HG03565 (cell line): ENCODE results near the gene MMP21.

Experiments used
- ATAC-seq: cut with Tn5 transposase; IDR thresholded peaks from one replicate; pipeline ENCODE4 v1.9.1; 2021; ENCODE audit warnings: mild to moderate bottlenecking, moderate library complexity; ENCODE audit not compliant: unreplicated experiment

Gene MMP21

DNA sequence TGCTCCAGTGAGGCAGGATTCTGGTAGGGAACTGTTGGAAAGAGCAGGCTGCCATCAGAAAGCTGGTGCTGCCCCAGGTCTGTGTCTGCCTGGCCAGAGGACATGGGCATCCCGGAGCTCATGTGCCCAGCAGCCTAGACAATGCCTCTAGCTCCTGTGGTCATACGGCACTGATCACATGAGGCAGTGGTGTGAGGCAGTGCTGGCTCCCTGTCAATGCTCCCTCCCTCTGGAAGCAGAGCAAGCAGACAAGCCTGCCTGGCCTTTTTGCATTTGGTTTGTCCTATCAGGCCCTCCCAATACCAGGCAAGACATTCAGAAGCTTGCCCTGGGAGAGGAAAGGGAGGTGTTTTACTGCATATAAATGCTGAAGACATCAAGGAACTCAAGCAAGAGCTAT lies 19.5 kb upstream of the MMP21 start:
- ATAC-seq: no peak

DNA sequence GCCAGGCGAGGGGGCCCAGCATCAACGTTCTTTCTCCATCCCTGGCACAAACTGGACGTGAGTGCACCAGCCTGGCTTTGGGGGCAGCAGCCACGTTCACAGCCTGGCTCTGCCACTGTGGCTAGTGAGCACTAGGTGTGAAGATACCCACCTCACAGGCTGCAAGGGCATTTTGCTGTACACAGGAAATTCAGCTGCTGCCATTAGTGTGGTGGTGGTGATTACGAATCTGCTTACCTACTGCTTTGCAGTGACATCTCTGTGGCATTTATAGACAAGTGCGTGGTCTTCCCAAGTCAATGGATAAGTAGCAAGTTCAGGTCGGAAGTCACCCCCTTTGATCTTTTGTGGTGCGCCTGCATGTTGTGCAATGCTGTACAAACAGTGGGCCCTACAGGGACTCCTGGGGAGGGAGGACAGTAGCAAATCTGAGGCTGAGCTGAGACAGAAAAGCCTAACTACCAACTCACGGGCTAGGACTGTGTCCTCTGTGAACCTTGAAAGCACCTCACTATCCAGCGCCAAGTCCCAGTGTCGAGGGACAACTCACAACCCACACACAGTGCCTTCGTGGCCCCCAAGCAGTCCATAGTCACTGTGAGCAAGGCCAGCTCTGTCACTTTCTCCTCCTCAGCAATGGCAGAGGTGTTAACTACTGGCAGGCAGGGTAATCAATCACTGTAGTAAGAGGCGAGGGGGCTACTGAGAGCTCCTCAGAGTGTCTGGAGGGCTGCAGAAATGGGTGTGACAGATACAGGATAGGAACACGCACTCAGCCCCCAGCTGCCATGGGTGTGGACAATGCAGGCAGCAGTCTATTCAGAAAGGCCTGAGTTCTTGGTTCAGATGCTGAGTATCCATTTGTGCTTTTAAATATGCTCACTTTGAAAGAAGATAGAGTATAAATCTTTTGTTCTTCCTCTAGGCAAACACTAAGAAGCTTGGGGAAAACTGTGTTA lies 17.0 kb upstream of the MMP21 start:
- ATAC-seq: no peak

DNA sequence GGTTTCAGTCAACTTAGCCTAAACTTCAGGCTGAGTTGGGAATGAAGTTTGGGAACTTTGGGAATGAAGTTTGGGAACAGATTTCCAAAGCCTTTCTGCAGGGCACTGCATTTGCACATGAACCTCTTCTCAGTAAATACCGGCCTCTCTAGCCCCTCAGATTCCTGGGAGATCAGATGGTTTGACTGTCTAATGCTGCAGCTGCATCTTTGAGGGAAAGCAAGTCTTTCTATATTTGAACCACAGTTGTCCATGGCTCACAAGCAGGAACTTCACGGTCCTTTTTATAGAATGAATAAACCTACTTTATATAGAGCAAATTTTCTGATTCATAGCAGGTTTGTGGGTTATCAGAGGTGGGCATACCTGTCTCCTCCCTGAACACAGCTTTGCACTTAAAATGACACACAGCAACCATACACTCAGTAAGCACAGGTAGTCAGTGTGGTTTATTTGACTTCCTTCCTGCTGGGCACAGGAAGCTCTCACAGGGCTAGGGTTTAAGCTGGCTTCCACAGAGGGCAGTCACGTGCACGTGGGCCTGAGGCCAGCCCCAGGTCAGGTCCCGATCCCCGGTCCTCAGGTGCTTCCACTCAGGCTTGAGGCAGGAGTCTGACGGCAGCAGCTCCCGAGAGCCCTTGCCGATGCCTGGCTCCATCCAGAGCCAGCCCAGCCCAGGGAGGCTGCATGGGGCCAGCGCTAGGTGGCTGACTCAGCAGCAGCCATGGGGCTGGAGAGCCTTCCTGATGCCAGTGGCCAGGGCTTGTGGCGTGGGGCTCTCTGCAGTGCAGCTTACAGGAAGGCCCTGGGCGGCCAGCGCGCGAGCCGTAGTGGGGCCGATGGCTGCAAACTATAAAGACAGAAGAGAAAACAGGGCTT lies 12.8 kb upstream of the MMP21 start:
- no peak for ATAC-seq

DNA sequence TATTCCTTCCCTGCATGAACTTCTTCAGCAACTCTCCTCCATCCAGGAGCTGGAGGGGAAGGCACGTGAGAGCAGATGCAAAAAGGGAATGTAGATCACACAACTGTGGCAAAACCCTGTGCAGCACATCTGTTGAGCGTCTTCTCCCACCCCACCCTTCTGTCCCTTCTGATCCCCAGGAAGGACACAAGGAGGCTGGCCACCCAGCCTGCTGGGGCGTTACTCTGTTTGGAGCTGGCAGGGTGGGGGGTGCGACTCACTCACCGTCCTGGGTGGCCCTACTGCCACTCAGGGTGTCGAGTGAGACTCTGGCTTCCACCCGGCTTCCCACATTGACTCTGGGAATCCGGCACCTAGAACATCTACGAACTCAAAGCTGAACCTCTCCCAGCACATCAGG lies 10.2 kb upstream of the MMP21 start:
- no peak for ATAC-seq

DNA sequence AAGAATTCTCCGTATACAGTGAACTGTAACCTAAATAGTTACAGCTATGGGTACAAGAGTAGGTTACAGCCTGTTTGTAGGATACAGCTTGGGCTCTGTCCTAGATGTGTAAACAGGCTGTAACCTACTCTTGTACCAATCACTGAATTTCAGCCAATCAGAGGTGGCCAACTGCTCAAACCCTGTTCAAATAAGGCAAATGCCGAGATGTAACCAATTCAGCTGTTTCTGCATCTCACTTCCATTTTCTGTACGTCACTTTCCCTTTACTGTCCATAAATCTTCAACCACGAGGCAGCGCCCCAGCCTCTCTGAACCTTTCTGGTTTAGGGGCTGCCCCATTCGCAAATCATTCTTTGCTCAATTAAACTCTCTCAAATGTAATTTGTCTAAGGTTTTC lies 8.3 kb upstream of the MMP21 start:
- peak; percentile 73 for ATAC-seq

DNA sequence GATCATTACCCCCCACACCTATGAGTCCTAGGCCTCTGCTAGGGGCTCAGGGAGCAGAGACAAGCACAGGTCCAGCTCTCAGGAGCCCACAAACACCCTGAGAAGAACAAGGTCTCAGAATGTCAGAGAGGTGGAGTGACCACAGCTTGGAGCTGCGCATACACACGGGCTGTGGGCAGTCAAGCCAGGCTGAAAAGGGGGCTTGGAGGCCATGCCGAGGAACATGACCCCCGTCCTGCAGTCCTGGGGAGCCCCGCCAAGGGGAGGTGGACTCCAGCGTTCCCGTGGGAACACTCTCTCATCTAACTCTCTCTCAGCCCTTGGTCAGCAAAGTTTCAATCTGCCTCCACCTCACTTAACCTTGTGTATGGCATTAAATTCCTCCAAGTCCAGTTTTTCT lies 7.8 kb upstream of the MMP21 start:
- no peak for ATAC-seq

DNA sequence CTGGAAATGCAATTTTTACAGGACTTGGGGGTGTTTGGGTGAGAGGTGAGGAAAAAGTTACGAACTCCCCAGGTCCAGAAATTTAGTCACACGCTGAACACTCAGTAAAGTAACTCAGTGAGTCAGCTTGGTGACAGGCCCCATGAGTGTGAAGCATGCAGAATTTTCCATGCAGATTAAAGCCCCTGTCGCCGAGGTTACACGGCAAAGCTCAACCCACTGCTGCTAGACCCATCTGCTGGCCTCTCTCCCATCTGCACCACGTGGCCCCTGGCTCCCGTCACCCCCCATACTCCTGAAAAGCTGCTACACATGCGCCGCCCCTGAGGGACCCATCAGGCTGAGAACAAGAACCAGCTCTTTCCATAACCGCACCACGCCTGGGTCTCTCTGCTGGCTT lies 7.0 kb upstream of the MMP21 start:
- no peak for ATAC-seq

DNA sequence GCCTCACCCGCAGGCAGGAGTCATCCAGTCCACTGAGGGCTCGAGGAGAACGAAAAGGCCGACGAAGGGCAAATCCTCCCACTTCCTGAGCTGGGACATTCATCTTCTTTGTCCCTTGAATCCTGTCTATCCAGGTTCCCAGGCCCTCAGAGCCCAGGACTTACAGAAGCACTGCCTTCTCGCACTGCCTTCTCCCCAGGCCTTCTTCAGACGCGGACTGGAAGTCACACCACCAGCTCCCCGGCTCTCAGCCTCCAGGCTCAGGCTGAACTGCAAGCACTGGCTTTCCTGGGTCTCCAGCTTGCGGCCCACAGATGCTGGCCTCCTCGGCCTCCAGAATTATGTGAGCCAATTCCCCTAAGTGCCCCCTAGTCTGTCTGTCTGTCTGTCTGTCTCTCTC lies 6.4 kb upstream of the MMP21 start:
- ATAC-seq: no peak

DNA sequence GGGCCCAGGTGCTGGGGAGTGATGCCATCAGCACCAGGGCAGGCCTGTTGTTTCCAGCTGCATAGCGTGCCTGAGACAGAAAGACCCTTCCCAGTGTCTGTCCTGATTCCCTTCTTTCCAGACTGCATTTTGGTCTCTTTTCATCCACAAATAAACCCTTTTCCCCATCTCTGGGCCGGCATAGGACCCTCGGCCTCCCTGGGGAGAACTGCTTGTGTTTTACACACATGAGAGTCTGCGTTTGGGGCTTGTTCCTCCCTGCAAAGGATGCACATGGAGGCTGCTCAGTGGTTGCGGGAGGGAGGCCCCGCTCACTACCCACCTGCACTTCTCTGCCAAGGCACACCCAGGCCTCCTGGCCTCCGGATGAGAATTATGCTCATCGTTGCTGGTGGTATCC lies 5.8 kb upstream of the MMP21 start:
- no peak for ATAC-seq

DNA sequence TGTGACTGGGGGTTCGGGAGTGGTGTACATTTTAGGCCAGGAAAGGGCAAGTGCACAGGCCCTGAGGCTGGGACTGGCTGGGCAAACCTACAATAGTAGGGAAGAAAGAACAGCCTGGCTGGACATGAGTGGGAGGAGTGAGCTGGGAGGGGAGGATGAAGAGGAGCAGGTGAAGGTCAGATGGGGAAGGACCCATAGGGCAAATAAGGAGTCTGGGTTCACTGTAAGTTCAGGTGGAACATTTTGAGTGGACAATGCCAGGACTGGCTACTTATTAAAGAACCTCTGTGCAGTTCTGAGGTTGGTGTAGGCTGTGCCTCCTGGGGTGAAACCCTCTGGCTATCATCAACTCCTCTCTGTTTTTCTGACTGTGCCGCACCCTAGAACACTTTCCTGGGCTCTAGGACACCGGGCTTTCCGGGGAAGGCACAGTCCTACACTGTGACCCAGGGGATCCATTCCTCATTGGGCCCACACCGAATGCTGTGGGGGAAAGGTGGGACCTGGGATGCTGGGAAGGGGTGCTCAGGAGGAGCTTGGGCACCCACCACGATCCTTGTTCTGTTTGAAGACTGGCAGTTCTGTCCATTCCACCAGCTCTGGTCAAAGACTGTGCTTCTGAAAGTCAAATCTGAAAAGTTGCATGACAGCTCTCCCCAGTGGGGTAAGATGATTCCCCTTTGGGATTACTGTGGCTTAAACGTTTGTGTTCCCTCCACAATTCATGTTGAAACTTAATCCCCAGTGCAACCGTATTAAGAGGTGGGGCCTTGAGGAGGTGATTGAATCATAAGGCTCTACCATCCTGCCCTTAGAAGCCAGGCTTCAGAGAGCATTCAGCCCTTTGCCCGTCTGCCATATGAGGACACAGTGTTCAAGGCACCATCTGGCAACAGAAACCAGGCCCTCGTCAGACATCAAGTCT lies 4.0 kb upstream of the MMP21 start:
- ATAC-seq: no peak

DNA sequence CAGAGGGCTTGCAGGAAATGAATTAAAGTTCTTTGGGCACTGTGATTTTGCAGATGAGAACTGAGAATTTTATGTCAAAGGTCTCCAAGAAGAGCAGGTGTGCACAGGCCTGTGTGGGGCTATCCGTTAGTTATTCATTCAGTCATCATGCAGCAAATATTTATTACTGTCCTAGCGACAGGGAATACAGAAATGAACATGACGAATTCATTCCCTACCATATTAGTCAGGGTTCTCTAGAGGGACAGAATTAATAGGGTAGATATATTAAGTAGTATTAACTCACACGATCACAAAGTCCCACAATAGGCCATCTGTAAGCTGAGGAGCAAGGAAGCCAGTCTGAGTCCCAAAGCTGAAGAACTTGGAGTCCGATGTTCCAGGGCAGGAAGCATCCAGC lies 2.9 kb upstream of the MMP21 start:
- no peak for ATAC-seq

DNA sequence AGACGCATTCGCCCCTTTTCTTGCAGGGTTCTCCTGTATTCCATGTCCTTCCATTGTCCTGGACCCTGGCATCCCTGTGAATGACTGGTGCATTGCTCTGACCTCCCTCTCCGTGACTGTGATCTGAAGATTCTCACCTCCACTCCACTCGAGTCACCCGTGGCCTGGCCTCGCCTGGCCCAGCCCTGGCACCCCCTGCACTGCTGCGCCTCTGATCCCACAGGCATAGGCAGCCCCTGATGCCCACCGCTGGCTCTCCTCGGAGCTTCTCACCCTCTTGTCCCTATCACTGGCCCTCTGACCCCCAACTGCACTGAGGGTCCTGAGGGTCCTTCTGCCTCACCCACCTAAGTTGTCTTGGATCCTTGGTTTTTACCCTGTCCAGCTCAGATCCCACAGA lies 2.2 kb upstream of the MMP21 start:
- ATAC-seq: no peak

DNA sequence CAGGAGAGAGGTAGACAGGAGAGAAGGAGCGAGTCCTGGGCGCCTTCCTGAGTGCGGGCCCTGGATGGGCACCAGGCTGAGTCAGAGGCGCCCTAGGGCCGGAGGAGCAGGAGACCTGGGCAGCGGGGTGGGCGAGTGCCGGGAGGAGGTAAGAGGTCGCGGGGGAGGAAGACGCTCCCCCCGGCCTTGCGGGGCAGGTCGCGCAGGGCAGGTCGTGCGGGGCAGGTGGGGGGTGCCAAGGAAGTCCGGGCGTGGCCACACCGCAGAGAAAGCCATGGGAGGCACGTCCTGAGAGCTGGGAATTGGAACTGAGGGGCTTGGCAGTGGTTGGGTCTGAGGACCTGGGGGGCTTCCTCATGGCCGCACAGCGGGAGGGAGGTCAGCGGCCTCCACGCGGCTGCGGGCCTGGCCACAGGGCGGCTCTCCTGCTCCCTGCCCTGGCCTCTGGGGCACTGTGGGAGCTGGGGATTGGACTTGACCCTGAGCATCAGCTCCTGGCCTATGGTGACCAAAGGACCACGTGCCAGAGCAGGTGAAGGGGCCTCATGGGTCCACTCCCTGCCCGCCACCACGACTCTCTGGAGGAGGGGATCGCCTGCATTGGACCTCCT lies 935 bp downstream of the MMP21 start:
- no peak for ATAC-seq

DNA sequence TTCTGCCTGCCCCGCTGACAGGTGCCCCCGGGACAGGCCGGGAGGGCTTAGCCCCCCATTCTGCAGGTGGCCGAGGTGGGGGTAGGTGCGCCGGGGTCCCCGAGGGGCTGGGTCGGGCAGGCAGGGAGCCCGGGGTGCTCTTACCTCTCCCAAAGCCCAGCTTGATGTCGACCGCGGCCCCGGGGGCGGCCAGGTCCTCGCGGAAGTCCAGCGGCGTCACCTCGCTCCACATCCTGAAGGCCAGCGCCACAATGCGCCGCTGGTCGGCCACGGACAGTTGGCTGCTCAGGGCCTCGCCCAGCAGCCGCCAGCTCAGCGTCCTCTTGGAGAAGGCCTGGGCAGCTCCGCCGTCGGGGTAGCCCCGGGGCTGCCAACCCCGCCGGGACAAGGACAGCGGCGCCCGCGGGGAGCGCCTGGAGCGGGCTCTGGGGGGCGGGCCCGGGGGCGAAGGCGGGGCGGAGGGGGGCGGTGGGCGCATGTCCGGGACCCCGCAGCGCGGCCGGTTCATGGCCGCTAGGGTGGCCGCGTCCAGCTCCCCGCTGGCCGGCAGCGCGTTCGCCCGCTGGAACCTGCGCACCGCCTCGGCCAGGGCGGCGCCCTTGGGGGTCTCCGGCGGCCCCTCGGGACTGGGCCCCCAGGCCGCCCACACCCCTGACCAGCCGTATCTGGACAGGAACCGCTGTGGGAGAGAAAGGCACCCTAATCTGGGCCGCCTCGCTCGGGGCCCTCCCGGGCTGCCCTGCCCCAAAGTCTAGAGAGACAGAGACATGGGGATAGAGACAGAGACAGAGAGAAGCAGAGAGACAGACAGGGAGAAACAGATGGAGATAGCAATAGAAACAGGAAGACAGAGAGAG lies 1.7 kb downstream of the MMP21 start:
- no peak for ATAC-seq

DNA sequence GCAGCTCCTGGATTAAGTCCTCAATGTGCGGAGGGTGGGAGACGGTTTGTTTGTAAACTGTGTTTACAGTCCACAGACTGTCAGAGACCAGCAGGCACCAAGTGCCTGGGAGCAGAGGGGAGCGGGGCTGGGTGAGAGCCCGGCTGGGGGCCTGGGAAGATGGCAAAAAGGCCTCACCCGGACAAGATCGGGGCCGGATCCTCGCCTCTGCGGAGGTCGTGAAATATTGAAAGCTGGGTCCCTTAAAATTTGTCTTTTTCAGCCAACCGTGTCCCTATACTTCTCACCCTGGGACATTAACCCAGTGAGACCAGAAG lies 2.8 kb downstream of the MMP21 start:
- no peak for ATAC-seq

DNA sequence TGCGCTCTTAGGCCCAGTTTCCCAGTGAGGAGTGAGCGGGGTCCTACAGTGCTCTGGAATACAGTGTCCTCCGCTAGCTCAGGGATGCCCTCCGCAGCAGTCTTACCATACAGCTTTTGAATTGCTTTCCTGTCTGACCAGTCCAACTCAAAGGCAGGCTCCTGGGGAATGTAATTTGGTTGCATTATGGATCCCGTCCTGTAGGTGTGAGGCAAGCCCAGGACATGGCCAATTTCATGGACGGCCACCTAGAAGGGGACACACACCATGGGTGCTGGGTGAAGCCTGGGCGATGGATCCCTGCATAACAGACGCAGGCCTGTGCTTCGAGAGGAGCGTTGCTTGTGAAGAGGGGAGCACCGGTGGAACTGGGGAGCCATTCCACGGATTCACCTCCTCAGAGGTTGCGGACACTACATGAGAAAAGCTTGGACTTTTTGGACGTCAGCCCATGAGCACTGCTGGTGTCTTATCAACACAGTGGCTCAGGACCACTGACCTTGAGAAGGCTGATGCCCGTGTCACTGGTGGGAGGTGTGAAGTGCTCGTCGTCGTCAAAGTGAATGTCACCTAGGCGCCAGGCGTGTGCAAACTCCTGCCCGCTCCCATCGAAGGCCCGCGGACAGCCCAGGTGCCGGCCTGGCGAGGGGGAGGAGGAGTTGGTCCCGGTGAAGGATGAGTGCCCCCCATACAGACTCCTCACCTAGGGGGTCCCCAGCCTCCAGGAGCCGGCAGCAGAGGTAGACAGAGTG lies 3.3 kb downstream of the MMP21 start:
- ATAC-seq: no peak

DNA sequence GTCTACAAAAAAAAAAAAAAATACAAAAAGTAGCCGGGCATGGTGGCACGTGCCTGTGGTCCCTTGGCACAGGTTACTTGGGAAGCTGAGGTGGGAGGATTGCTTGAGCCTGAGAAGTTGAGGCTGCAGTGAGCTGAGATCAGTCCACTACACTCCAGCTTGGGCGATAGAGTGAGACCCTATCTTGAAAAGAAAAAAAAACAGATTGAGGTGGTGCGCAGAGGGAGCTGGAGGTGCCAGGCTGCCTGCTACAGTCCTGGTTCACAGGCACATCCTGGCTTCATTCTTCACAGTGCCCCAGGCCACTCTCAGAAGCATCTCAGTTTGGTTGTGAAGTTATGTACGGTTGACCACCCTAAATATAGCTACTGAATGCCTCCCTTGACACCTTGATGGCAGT lies 4.8 kb downstream of the MMP21 start:
- ATAC-seq: no peak

DNA sequence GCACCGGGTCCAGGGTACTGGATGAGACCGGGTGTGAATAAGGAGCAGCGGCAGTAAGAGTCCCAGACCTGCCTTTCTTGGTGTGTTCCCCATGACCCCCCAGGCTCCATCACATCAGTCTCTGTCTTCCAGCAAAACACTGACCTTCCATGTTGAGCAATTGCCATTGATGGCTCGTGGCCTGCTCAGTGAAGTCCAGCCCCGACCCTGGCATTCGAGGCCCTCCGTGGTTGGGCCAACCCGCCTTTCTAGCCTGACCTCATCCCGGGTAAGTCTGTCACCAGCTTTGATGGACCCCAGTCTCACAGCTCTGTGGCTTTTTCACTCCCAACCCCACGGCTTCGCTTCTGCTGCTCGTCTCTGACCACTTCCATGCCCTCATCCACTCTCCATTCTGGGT lies 6.4 kb downstream of the MMP21 start:
- ATAC-seq: no peak

DNA sequence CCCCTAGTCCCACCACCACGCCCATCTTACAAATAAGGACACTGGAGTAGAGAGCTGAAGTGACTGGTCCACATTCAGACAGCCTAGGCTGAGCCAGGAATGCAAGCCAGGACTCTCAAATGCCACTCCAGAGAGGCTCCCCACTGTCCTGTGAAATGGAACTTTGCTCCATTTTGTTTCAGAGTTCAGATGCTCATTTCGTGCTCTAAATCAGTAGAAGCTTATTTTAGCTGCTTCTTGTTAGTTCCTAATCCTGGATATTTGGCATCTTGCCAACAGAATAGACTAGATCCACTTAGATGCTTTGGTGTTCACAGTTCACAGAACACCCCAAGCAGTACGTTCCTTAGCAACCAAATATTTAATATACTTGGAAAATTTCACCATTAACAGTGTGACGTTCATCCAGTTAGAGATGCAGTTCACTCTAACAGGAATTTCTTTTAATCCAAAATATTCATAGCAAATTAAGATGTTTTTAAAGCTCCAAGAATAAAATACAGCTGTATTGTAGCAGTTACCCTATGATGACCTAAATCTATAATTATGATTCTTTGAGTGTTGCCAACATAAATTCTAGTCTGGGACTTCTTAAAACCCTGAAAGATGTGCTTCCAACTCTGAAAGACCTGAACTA lies 7.3 kb downstream of the MMP21 start:
- ATAC-seq: no peak
